GM10266 (cell line): ENCODE data around the gene TBL1X.

Experiments used
- DNase-seq: peaks from one replicate; pipeline ENCODE4 v3.0.0; 2012; ENCODE audit errors: extremely low spot score
- CTCF ChIP-seq: IDR thresholded peaks from 2 replicates; pipeline ENCODE4 v1.5.1; 2012; ENCODE audit warnings: mild to moderate bottlenecking, low read depth; ENCODE audit not compliant: control insufficient read depth, insufficient read depth; ENCODE audit errors: missing control alignments

TBL1X gene

GRCh38 chrX:9789555-9789954 is 324.7 kb downstream of the TBL1X start:
- DNase-seq, result no peak
- TF ChIP-seq CTCF, result no peak
